ENCODE data around the gene DTX4.

The DTX4 gene

DNA sequence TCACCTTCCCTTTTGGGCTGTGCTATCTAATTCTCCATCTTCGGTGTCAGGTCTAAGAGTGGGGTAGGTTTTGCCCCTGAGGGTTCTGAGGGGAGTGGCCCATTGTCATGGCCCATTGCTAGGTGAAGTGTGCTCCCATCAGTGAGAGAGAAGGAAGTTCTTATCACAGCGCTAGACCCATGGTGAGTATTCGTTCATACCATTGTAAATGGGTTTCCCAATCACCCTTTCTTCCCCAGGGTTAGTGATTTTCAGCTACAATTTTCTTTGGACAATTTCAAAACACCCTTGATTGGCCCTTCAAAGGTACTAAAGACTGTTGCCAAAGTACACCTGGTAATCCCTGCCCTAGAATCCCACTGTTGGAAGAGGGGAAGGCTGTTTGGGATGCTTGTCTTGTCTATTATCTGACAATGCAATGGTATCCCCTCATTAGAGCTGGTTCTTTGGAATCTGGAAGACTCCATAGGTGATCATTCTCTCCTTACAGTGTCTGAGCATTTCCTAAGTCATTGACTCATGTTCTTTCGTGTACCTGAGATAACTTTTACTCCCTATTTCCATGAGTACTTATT lies 20.6 kb downstream of the DTX4 start:
- no peak for DNase-seq

DNA sequence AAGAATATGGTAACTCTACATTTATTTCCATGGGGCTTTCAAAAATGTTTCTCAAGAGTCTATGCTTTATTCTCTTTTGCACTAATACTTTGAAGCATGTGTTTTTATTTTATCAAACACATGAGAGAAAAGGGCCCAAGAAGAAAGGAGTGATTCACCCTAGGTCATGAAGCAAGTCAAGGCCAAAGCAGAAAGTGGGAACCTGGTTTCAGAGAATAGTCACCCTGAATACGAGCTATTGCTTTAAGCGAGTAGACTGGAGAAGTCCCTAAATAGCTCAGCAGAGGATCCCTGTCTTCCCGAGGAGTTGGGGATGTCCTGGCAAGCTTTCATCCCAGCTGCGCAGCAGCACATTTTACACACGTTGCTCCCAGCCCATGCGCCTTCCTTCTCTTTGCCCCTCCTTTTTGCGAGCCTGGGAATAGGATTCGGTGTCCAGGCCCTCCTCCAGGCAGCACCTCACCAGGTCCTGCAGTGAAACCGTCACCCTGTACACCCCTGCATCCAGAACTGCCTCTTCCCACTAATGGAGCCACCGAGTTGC lies 21.7 kb downstream of the DTX4 start:
- DNase-seq = no peak

DNA sequence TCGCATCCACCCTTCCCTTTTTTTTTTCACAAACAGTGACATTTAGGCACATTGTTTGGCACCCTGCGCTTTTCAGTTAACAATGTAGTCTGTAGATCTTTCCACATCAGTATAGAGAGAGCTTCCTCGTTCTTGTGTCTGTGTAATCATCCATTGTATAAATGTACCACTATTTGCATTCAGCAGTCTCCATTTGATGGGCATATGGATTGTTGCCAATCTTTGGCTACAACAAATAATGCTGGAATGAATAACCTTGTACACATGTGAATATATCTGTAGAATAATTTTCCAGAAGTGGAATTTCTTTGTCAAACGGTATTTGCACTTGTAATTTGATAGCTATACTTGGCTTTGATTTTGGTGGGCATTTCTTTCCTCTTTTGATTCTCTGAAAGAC lies 23.7 kb downstream of the DTX4 start:
- DNase-seq = no peak

DNA sequence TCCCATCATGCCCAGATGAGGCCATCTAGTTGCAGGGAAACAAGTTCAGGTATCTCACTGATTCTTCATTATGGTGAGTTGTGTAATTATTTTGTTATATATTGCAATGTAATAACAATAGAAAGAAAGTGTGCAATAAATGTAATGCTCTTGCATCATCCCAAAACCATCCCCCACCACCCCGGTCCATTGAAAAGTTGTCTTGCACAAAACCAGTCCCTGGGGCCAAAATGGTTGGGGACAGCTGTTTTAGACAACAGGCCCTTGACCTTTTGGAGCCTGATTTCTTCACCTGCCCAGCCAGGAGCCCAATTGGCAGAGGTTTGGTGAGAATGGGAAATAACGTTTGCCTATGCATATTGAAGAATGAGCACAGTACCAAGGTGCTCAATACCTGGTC lies 24.8 kb downstream of the DTX4 start:
- DNase-seq = no peak

DNA sequence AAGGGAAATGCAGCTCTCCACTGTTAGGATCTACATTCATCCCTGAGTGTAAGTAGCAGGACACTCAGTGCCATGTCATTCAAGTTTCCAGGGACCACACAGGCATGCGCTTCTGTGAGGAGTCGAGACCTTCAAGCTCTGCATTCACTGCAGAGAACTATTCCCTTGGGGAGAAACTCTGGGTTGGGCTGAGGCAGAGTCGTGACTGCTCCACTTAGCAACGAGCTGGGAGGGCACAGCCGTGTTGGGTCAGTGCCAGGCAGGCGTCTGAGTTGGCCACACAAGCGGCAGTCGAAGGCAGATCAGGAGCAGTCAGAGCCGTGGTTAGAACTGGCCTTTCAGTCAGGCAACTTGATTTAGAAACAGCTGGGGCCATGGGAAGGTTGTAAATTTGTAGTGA lies 26.1 kb downstream of the DTX4 start:
- peak in 2 of 3 experiments; percentile 7 to 44 for DNase-seq

DNA sequence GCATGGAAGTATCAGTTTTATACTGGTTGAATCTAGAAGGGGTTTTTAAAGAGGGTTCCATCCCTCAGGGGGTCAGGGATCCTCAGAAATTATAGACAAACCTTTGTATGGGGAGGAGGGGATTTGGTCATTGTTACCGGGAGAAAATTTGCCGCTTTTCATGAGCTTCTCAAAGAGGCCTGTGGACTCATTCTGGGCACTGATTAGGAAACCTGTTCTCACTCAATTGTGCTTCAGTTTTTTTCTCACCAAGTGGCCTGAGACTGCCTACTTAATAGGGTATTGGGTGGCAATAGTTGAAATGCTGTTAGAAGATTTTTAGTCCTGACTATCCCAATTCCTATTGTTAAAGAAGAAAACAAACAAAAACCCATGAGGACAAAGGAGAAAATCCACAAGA lies 26.8 kb downstream of the DTX4 start:
- DNase-seq = no peak

DNA sequence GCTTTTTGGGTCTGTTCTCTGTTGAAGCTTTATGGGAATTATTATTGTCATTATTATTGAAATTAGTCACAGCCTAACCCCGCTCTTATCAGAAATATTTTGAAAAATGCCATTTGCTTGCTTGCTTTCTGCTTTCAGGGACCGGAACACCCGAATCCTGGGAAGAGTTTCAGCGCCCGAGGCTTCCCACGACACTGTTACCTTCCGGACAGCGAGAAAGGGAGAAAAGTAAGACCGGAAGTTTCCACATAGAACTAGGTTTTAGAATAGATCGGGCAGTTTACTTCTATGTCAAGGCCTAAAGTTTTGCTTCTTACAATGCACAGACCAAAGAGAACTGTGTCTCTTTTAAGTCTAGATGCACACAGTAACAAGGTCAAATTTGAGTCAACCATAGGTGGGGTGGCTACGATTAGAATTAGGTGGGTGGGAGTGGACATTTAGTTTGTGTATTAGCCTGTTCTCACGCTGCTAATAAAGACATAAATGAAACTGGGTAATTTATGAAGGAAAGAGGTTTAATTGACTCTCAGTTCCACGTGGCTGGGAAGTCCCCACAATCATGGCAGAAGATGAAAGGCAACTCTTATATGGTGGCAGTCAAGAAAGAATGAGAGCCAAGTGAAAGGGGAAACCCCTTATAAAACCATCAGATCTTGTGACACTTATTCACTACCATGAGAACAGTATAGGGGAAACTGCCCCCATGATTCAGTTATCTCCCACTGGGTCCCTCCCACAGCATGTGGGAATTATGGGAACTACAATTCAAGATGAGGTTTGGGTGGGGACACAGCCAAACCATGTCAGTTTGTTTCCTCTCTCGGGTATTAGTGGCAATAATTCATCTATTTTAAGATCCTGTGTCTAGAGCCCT lies 27.9 kb downstream of the DTX4 start:
- DNase-seq = no peak

DNA sequence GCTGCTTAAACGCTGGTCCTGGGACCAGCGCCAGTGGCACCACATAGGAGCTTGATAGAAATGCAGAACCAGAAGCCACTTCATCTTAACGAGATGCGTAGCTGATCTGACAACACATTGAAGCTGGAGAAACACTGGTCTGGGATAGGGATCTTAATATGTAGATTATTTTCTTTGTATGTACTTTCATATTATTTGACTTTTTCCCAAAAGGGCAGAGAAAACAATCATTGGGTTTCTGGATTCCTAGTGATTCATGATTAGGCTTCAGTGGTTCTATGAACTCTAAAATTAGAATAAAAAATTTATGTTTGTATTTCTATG lies 28.5 kb downstream of the DTX4 start:
- peak in 1 of 3 experiments; percentile 6 for DNase-seq

DNA sequence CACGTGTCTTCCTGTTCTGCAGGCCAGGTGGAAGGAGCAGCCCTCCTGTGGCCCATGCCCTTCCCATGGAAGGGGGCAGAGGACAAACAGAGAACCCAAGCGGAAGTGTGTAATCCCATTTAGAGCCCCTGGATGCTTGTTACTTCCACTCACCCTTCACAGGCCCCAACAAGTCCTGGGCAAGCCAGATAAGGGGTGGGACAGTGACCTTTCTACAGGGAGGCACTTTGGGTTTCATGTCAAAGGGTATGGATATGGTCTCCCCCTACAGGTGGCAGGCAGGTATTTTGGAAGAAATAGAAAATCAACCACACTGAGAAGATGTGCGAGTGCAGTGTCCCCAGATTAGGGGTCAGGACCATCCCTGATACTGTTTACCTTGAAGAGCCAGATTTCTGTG lies 29.4 kb downstream of the DTX4 start:
- DNase-seq = no peak

DNA sequence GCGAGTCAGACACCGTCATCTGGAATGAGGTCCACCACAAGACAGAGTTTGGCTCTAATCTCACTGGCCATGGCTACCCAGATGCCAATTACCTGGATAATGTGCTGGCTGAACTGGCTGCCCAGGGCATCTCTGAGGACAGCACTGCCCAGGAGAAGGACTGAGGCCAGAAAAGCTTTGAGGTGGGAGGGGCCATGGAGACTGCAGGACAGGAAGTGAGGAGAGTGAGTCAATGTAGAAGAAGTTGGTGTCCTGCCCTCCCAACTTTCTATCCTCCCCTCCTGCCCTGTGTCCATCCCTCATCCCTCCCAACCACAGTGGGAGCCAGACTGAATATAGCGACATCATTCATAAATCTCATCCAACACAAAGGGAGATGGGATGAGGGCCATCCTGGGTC lies 32.8 kb downstream of the DTX4 start:
- DNase-seq = no peak

DNA sequence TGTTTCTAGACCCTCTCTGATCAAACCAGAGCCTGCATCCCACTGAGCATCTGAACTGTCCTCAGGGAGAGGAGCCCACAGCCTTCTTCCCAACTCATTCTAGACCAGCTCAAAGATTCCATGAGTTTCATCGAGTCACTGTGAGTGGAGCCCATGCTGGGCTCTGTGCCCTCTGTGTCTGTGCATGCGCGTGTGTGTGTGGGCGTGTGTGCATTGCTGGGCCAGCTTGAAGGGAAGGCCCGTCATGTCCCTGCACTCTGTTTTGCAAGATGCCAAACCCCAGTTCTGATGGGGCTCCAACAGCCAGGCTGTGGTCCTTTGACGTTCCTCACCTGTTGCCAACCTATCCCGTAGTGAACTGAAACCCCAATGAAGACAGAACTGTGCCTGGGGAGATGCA lies 33.7 kb downstream of the DTX4 start:
- no peak for DNase-seq

DNA sequence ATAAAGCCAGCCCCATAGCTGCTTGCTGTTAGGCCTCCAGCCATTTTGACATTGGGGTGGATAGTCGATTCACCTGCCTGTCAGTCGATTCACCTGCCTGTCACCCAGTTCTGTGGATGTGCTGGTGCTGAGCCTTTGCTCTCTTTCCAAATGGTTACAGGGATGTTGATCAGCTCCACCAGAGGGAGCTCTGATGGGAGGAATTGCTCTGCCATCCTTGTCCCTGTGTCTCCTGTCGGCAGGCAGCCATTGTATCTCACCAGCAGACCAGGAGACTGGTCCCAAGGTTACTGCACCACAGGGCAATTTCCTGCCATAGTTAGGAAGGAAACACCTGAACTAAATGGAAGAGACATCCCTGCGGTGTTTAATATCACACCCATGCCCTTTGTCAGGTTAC lies 34.7 kb downstream of the DTX4 start:
- DNase-seq = peak in 2 of 3 experiments; percentile 35 to 64

DNA sequence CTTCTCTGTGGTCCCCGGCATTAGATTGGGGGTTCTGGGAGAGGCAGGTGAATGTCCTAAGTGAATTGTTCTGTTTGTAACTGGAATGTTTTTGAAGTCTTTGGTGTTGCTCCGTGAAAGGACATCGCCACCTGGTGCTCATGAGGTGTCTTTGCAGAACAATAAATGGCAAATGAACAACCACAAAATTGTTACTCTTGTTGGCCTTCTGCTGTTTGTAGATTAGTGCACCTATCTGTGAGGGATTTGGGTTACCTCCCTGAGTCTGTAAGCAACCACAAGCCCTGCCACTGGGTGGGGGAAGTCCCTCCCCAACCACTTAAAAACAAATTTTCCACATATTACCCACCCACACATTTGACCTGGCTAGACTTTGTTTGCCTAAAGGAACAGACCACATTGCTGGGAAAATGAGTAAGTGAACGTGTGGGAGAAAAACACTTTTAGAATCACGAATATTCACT lies 36.1 kb downstream of the DTX4 start:
- peak; percentile 19 to 71 (median 33) for DNase-seq

DNA sequence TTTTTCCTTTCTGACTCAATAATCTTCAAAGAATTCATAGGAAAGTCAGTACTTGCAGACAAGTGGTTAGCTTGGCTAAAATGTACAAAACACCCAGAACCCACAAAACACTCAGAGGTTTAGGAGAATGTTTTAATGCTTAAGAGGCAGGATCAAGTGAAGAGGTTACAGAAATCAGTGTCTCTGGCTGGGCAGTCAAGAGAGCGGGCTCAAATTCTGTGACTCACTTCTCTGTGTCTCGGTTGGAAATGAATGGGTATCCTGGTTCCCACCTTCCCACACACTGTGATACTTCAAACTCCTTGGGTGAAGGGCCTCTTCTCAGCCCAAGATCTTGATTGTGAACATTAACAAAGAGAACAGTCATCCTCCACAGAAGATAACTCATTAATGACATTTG lies 37.0 kb downstream of the DTX4 start:
- no peak for DNase-seq

DNA sequence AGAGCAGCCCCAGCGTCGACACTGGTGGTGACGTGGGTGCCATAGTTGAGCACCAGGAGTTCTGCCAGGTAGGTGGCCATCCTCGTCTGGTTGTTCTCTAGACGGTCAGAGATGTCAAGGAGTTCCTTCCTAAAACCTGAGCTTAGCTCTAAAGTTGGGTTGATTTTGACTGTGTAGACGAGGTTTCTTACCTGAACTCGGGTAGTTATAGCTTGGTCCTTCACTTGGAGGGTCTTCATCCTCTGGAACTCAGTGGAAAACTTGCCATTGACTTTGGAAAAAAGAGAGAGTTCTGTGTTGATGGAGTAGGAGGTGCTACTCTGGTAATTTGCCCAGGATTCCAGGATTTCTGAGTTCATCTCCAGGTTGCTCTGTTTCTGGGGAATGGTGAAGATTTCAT lies 40.3 kb downstream of the DTX4 start:
- DNase-seq = no peak

DNA sequence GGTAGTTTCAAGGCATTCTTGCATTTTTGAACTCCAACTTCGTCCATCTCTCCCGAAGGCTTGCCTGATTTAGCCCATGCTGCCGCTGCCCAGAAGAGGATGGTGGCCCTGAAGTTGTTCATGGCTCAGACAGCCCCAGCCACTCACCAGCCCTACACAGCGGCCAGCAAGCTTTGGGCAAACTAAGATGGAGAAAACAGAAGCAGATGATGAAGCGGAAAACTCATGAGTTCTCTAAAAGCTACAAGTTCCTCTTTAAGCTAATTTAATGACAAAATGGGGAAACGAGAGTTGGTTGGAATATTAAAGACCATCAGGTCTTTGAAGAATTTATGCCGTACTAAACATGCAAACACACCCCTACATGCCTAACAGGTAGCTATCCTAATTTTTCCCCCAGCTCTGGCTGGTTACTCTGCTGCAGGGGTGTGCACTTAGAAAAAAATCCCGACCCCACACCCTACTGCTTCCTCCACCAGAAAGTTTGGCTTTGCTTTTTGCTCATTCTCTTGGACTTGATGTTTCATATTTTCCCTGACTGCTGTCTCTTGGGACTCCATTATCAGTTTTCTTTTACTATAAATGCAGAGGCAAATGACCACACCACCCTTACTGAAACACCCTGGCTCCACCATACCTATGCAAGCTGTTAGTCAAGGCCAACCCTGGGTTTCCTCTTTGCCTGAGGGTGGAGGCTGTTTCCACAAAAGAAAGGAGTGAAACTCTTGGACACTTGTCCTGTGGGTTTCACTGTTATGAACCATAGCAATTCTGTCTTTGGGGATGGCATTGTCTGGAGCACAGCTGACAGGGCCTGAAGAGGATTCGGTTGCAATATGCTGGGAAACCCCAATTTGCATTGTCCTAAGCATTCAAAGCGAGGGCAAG lies 41.1 kb downstream of the DTX4 start, which contains the start of gene MPEG1:
Gene MPEG1 (minus strand): TSS at position 184 of the 888 bp plus-strand sequence. CDS start 62 bp downstream, at position 122.
- no peak for DNase-seq

DNA sequence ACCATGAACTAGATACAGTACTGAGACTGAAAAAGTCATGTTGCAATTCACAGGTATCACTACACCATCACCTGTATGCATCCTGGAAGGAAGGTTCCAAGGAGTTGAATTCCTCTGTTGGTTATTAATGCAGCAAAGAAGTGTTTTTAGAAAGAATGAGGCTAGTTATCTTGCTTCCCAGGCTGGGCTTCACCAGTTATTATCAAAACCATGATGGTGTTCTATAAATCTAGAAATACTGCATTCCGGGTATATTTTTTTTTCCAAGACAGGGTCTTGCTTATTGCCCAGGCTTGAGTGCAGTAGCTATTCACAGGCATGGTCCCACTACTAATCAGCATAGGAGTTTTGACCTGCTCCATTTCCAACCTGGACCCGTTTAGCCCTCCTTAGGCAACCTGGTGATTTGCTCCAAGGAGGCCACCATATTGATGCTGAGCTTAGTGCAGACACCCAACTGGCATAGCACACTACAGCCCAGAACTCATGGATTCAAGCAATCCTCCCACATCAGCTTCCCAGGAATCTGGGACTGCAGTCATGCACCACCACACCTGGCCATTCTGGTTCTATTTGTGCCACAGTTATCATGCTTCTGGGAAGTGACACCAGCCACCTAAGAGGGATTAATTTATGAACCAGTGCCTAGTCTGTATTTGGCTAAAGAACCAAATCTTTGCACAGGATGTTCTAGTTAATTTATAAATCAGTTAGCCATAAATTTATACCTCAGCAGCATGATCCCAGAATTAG lies 42.4 kb downstream of the DTX4 start:
- no peak for DNase-seq

DNA sequence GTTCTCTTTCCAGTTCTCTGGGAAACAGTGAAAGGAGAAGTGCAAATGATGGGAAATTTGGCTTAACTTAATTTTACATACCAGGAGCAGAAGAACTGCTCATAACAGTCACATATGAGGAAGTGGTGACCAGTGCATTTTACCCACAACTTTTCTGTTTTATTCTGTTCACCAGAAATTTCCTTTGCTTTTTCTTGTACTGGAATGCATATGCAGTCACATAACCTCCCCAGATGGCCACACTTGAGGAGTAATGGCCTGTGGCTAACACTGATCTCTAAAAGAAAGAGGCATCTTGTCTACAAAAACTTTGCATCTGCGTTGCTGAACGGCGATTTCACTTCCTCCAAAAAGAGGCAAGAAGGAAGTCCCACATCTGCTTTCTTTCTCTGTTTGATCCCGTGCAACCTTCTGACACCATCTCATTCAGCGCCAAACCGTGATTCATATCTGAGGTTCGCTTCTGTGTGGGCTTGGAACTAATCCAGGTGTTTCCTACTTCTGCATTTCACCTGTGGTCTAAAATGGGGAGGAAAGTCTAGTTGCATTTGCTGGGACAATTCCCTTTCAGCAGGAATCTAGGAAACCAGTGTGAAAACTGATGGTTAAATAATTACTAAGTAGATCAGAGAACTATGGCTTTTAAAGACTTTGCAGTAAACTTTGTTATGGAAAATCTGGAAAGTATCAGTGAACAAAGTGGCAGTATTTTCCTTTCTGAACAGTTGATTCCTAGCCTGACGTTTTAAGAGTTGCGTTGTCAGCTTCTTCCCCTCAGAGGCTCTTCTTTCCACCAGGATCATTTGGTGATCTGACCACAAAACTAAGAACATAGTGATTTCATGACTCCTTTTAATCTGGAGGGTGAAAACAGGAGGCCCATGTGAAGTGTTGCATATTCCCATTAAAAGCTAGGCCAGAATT lies 45.0 kb downstream of the DTX4 start:
- DNase-seq = no peak

DNA sequence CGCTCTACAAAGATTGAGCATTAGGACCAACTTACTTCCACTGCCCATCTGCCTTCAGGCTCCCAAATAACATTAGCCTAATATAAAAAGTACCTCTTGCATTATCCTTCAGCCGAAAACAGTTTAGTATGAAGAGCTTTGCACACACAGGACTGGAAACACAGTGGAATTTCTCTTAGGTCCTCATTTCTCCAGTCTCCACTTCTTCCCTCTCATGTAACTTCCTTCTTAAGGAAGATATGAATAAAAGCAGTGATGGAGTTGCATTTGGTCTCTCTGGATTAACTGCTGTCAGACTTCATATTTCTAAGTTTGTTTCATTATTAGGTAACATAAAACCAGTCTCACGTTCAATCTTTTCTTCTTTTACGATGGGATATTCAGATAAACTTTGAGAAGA lies 46.4 kb downstream of the DTX4 start:
- no peak for DNase-seq

DNA sequence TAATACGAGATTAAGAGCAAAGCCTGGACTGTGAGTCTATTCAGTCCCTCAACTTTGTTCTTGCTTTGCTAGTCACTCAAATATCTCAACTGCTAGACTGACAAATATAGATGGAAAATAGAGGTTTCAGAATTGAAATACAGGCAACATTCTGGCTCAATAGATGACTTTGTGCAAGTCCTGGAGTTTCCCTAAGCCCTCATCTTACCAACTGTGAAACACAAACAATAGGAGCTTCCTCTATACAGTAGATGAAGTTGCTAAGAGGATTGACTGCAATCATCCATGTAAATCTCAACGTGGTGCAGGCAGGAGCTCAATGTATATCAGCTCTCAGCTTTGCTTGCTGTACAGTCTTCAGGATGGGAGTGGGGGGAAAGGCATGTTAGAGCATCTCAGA lies 47.0 kb downstream of the DTX4 start:
- DNase-seq = no peak

DNA sequence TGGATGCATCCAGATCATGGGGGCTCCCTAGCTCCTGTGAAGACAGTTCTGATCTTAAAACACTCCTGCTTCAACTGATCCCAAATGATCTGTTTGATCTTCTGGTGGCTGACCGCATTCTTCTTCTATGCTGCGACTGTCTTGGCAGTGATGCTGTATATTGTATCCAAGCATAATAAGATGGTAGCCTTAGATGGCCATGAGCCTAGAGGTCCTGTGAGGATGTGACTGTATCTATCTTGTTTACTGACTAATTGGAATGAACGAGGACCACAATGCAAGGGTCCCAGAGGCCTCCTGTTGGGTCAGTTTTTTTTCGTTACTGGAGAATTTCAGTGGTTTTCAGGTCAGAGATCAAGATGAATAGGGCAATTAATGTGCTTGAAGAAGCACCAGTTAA lies 47.9 kb downstream of the DTX4 start:
- DNase-seq = no peak
